ENCODE data around the gene RPS5.
"Not testable (repeated sequence)": the region's sequence is repeated elsewhere in the genome, so short reads cannot be mapped to it uniquely, and the experiment has no call there.

Gene RPS5

DNA sequence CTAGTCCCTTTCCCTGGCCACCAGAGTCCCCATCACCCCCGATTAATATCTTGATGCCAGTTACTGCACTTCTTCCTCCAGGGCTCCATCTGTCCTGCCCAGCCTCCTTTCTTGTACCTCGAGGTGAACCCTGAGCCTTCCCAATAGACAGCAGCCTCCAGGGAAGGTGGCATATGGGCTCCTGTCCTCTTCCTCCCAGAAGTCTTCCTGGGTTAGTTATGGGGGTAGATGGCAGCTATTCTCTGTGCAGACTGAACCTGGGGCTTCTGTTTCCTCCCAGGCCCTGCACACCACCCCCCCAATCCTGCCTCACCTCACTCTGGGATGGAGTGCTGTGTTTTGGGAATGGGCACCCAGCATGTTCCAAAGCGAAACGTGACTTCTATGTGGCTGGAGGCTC is 11.0 kb downstream of the RPS5 start:
- Histone ChIP-seq H3K9me3 (ENCODE audit: control insufficient read depth in 1 of 2, low read length in 2 of 2) (no peaks in the 10 kb centered on the region), H3K36me3 (ENCODE audit: control insufficient read depth in 1 of 2, insufficient read depth in 2 of 2, low read length in 2 of 2) (peaks cover 21 to 22% of the 10 kb centered on the region in 2 donors), H3K9ac (ENCODE audit: low read depth in 1 of 2, low read length in 2 of 2) (no peak overlapping the region), H3K27ac (ENCODE audit: low read depth, low read length) (no peak overlapping the region), H3K4me1 (ENCODE audit: control insufficient read depth in 1 of 2, insufficient read depth in 2 of 2, low read length in 2 of 2) (peaks cover 0 to 17% of the 10 kb centered on the region in 2 donors), H3K27me3 (ENCODE audit: control insufficient read depth in 1 of 2, insufficient read depth in 2 of 2, low read length in 2 of 2) (peaks cover 24 to 25% of the 10 kb centered on the region in 2 donors), H3K4me3 (ENCODE audit: low read depth in 1 of 2, low read length in 2 of 2) (no peak overlapping the region)

GRCh38 chr19:58398545-58398944 is 11.5 kb downstream of the RPS5 start:
- Histone ChIP-seq H3K36me3 (ENCODE audit: control insufficient read depth in 1 of 2, insufficient read depth in 2 of 2, low read length in 2 of 2) (peaks cover 17% of the 10 kb centered on the region in 2 donors), H3K27ac (ENCODE audit: low read depth, low read length) (no peak overlapping the region), H3K9me3 (ENCODE audit: control insufficient read depth in 1 of 2, low read length in 2 of 2) (no peaks in the 10 kb centered on the region), H3K4me1 (ENCODE audit: control insufficient read depth in 1 of 2, insufficient read depth in 2 of 2, low read length in 2 of 2) (peaks cover 0 to 17% of the 10 kb centered on the region in 2 donors), H3K9ac (ENCODE audit: low read depth in 1 of 2, low read length in 2 of 2) (no peak overlapping the region), H3K27me3 (ENCODE audit: control insufficient read depth in 1 of 2, insufficient read depth in 2 of 2, low read length in 2 of 2) (peaks cover 24 to 25% of the 10 kb centered on the region in 2 donors), H3K4me3 (ENCODE audit: low read depth in 1 of 2, low read length in 2 of 2) (no peak overlapping the region)

GRCh38 chr19:58399903-58400302 is 12.8 kb downstream of the RPS5 start:
- H3K9ac ChIP-seq (ENCODE audit: low read depth in 1 of 2, low read length in 2 of 2): no peak overlapping the region
- no peak overlapping the region for H3K4me3 ChIP-seq (ENCODE audit: low read depth in 1 of 2, low read length in 2 of 2)
- H3K36me3 ChIP-seq (ENCODE audit: control insufficient read depth in 1 of 2, insufficient read depth in 2 of 2, low read length in 2 of 2): peaks cover 3 to 4% of the 10 kb centered on the region in 2 donors
- H3K27ac ChIP-seq (ENCODE audit: low read depth, low read length): no peak overlapping the region
- H3K4me1 ChIP-seq (ENCODE audit: control insufficient read depth in 1 of 2, insufficient read depth in 2 of 2, low read length in 2 of 2): peaks cover 0 to 17% of the 10 kb centered on the region in 2 donors
- H3K9me3 ChIP-seq (ENCODE audit: control insufficient read depth in 1 of 2, low read length in 2 of 2): no peaks in the 10 kb centered on the region
- H3K27me3 ChIP-seq (ENCODE audit: control insufficient read depth in 1 of 2, insufficient read depth in 2 of 2, low read length in 2 of 2): peaks cover 24 to 25% of the 10 kb centered on the region in 2 donors

GRCh38 chr19:58400316-58400915 is 13.3 kb downstream of the RPS5 start:
- Histone ChIP-seq H3K27me3 (ENCODE audit: control insufficient read depth in 1 of 2, insufficient read depth in 2 of 2, low read length in 2 of 2) (peaks cover 24 to 25% of the 10 kb centered on the region in 2 donors), H3K36me3 (ENCODE audit: control insufficient read depth in 1 of 2, insufficient read depth in 2 of 2, low read length in 2 of 2) (no peaks in the 10 kb centered on the region), H3K9ac (ENCODE audit: low read depth in 1 of 2, low read length in 2 of 2) (peak overlapping the region; percentile 55 to 63), H3K4me3 (ENCODE audit: low read depth in 1 of 2, low read length in 2 of 2) (peak overlapping the region; percentile 71 to 82), H3K4me1 (ENCODE audit: control insufficient read depth in 1 of 2, insufficient read depth in 2 of 2, low read length in 2 of 2) (peaks cover 0 to 17% of the 10 kb centered on the region in 2 donors), H3K27ac (ENCODE audit: low read depth, low read length) (no peak overlapping the region), H3K9me3 (ENCODE audit: control insufficient read depth in 1 of 2, low read length in 2 of 2) (no peaks in the 10 kb centered on the region)

- no peaks in the 10 kb centered on the region for H3K9me3 ChIP-seq (ENCODE audit: control insufficient read depth in 1 of 2, low read length in 2 of 2)
- peak overlapping the region; percentile 82 to 83 for H3K4me3 ChIP-seq (ENCODE audit: low read depth in 1 of 2, low read length in 2 of 2)
- peak overlapping the region; percentile 55 to 63 for H3K9ac ChIP-seq (ENCODE audit: low read depth in 1 of 2, low read length in 2 of 2)
These were observed 14.1 kb downstream of the RPS5 start for GRCh38 chr19:58400916-58401839.

DNA sequence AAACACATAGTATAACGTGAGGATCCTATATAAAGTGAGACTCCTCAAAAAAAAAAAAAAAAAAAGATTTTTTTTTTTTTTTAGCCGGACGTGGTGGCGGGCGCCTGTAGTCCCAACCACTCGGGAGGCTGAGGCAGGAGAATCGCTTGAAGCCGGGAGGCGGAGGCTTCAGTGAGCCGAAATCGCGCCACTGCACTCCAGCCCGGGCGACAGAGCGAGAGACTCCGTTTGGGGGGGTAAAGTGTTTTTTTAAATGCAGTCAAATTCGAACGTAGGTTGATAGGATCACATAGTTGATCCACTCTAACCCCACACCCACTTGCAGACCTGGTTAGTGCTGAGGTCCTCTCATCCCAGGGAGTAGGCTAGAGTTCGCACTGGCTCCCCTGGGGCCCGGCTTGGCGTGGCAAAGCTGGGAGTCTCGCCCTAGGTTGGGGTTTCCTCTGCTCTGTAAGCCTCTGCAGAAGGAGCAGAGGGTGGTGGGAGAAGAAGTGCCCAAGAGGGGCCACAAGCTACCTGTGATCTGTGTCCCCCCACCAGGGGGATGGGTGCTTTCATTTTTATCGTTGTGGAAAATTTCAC is 14.9 kb downstream of the RPS5 start:
- Histone ChIP-seq H3K4me3 (ENCODE audit: low read depth in 1 of 2, low read length in 2 of 2) (peak overlapping the region; percentile 71 to 83), H3K4me1 (ENCODE audit: control insufficient read depth in 1 of 2, insufficient read depth in 2 of 2, low read length in 2 of 2) (peaks cover 0 to 17% of the 10 kb centered on the region in 2 donors), H3K27ac (ENCODE audit: low read depth, low read length) (no peak overlapping the region), H3K27me3 (ENCODE audit: control insufficient read depth in 1 of 2, insufficient read depth in 2 of 2, low read length in 2 of 2) (peaks cover 13 to 15% of the 10 kb centered on the region in 2 donors), H3K9ac (ENCODE audit: low read depth in 1 of 2, low read length in 2 of 2) (peak overlapping the region; percentile 38 to 55), H3K9me3 (ENCODE audit: control insufficient read depth in 1 of 2, low read length in 2 of 2) (no peaks in the 10 kb centered on the region), H3K36me3 (ENCODE audit: control insufficient read depth in 1 of 2, insufficient read depth in 2 of 2, low read length in 2 of 2) (no peaks in the 10 kb centered on the region)

More at GRCh38 chr19:58400916-58401839, 14.1 kb downstream of the RPS5 start:
- H3K27me3 ChIP-seq (ENCODE audit: control insufficient read depth in 1 of 2, insufficient read depth in 2 of 2, low read length in 2 of 2): peaks cover 16 to 17% of the 10 kb centered on the region in 2 donors
- H3K27ac ChIP-seq (ENCODE audit: low read depth, low read length): peak overlapping the region; percentile 61
- peaks cover 0 to 12% of the 10 kb centered on the region in 2 donors for H3K4me1 ChIP-seq (ENCODE audit: control insufficient read depth in 1 of 2, insufficient read depth in 2 of 2, low read length in 2 of 2)
- no peaks in the 10 kb centered on the region for H3K36me3 ChIP-seq (ENCODE audit: control insufficient read depth in 1 of 2, insufficient read depth in 2 of 2, low read length in 2 of 2)

DNA sequence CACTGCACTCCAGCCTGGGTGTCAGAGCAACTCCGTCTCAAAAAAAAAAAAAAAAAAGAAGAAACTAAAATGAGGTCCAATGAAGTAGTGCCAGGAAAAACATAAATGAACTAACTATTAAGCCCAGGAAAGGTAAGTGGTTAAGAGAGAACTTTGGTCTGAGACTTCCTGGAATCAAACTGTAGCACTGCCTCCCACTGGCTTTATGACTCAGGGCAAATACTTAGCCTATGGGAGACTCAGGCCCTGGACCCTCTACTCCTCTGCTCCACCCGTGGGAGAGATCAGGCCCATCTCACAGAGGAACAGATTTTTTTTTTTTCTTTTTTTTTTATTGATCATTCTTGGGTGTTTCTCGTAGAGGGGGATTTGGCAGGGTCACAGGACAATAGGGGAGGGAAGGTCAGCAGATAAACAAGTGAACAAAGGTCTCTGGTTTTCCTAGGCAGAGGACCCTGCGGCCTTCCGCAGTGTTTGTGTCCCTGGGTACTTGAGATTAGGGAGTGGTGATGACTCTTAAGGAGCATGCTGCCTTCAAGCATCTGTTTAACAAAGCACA is 16.9 kb downstream of the RPS5 start:
- H3K4me1 ChIP-seq (ENCODE audit: control insufficient read depth in 1 of 2, insufficient read depth in 2 of 2, low read length in 2 of 2): peaks cover 7 to 30% of the 10 kb centered on the region in 2 donors
- H3K27me3 ChIP-seq (ENCODE audit: control insufficient read depth in 1 of 2, insufficient read depth in 2 of 2, low read length in 2 of 2); H3K27ac ChIP-seq (ENCODE audit: low read depth, low read length); H3K9me3 ChIP-seq (ENCODE audit: control insufficient read depth in 1 of 2, low read length in 2 of 2); H3K4me3 ChIP-seq (ENCODE audit: low read depth in 1 of 2, low read length in 2 of 2); H3K9ac ChIP-seq (ENCODE audit: low read depth in 1 of 2, low read length in 2 of 2); H3K36me3 ChIP-seq (ENCODE audit: control insufficient read depth in 1 of 2, insufficient read depth in 2 of 2, low read length in 2 of 2): not testable (repeated sequence)

DNA sequence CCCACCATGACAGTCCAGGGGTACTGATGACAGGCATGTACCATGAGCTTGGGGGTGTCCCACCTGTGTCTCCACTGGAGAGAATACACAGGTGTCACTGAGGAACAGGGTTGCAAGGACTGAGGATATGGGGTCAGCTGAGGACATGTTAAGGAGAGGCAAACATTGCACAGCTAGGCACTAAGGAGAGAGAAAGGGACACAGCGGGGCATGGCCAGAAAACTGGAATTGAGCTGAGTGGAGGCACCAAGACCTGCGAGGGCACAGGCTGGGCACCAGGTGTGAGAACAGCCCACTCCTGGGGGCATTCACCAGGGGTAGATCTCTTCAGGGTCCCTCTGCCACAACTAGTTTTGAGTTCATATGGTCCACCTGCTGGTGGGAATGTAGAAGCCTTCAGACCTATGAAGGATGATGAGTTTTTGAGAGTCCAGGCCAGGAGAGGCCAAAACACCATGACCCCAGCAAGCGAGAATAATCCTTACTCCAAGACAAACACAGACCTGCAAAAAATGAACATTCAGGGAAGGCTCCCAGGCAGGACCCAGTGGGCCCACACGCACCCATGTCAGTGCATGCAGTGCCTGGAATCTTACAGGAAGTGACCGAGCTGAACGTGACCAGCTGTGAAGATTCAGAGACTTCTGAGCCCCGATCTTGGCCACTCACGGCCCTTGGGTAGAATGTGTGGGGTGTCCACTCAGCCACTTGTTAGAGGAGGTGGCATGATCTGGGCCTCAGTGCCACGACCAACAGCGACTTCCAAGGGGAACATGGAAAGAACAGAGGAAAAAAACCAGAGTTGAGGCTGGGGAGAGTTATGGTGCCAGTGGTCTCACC is 20.0 kb downstream of the RPS5 start:
- peak overlapping the region in 1 of 2 donors; percentile 74 for H3K9ac ChIP-seq (ENCODE audit: low read depth in 1 of 2, low read length in 2 of 2)
- peak overlapping the region; percentile 75 to 98 for H3K4me3 ChIP-seq (ENCODE audit: low read depth in 1 of 2, low read length in 2 of 2)
- peaks cover 16 to 30% of the 10 kb centered on the region in 2 donors for H3K4me1 ChIP-seq (ENCODE audit: control insufficient read depth in 1 of 2, insufficient read depth in 2 of 2, low read length in 2 of 2)
- no peaks in the 10 kb centered on the region for H3K9me3 ChIP-seq (ENCODE audit: control insufficient read depth in 1 of 2, low read length in 2 of 2)
- H3K27ac ChIP-seq (ENCODE audit: low read depth, low read length): no peak overlapping the region
- no peaks in the 10 kb centered on the region for H3K36me3 ChIP-seq (ENCODE audit: control insufficient read depth in 1 of 2, insufficient read depth in 2 of 2, low read length in 2 of 2)
- no peaks in the 10 kb centered on the region for H3K27me3 ChIP-seq (ENCODE audit: control insufficient read depth in 1 of 2, insufficient read depth in 2 of 2, low read length in 2 of 2)

DNA sequence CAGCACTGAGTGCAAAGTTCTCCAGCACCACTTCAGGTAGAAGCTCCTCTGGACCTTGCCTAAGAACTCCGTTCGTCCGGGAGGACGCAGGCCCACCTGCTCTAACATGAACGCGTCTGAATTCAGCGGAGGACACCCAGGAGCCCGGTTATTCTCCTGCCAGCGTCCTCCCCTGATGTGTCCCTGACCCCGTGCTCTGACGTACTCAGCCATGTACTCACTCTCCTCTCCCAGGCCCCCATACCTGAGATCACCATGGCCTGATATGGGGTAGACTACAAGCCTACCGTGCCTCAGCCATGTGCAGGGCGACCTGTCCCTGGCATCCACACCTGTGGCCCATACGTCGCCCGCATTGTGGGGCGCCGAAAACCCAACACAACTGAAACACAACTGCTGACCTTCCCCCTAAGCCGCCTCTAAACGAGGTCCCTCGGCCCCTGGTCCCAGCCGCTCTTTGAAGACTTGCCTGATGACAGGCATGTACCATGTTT is 20.6 kb downstream of the RPS5 start:
- no peaks in the 10 kb centered on the region for H3K27me3 ChIP-seq (ENCODE audit: control insufficient read depth in 1 of 2, insufficient read depth in 2 of 2, low read length in 2 of 2)
- peaks cover 16 to 29% of the 10 kb centered on the region in 2 donors for H3K4me1 ChIP-seq (ENCODE audit: control insufficient read depth in 1 of 2, insufficient read depth in 2 of 2, low read length in 2 of 2)
- peak overlapping the region; percentile 74 to 89 for H3K9ac ChIP-seq (ENCODE audit: low read depth in 1 of 2, low read length in 2 of 2)
- peak overlapping the region; percentile 75 to 98 for H3K4me3 ChIP-seq (ENCODE audit: low read depth in 1 of 2, low read length in 2 of 2)
- H3K27ac ChIP-seq (ENCODE audit: low read depth, low read length): peak overlapping the region; percentile 91
- H3K9me3 ChIP-seq (ENCODE audit: control insufficient read depth in 1 of 2, low read length in 2 of 2): no peaks in the 10 kb centered on the region
- H3K36me3 ChIP-seq (ENCODE audit: control insufficient read depth in 1 of 2, insufficient read depth in 2 of 2, low read length in 2 of 2): no peaks in the 10 kb centered on the region

Data from duodenal mucosa (tissue), 2 donors.